ENCODE data around the gene C4orf50. TPM values are rescaled to one million over a fixed set of nuclear protein-coding genes. Genes with fewer than 3 reads are reported as not detected.

C4orf50 gene
- total and polyA plus RNA-seq, 2 of the 13 experiments (the other 11 are each of a cell fraction or from before 2014, with no cell fraction given): not detected

DNA sequence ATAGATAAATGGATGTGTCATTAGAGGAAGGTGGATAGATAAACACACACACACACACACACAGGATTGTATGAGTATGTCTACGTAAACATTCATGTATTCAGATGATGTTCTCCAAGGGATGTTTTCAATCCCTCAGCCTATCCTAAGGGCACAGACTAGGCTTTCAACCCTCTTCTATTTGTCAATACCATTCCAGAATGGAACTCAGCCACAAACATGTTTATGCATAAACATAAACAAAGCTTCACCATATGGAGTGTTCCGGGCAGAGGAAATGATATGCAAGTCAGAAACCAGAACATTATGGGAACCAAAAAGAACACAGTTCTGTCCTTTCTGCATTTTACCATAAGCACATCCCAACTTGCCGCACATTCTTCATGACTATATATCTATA lies 150.4 kb downstream of the C4orf50 start:
- DNase-seq (ENCODE audit: low spot score) (no peak), FAIRE-seq (no peak), ATAC-seq (no peak)
- Histone ChIP-seq H3K4me2 (ENCODE audit: low read depth, low read length) (no peak overlapping the region), H3K36me3 (replicated peaks in 1 of 2; ENCODE audit: control insufficient read depth in 1 of 2, insufficient read depth in 2 of 2, low read length in 2 of 2) (no peaks in the 10 kb centered on the region), H3K27ac (ENCODE audit: extremely low read length, insufficient read depth, low read length) (no peak overlapping the region), H4K20me1 (ENCODE audit: insufficient read depth, low read length) (no peaks in the 10 kb centered on the region), H3K9ac (ENCODE audit: insufficient read depth, low read depth, low read length) (no peak overlapping the region), H2AFZ (ENCODE audit: low read length) (no peak overlapping the region), H3K9me3 (ENCODE audit: low read length) (no peaks in the 10 kb centered on the region), H3K79me2 (ENCODE audit: insufficient read depth, low read length) (no peaks in the 10 kb centered on the region), H3K27me3 (ENCODE audit: control insufficient read depth in 1 of 2, insufficient read depth in 2 of 2, low read length in 2 of 2) (peaks cover 1 to 15% of the 10 kb centered on the region in 2 experiments; a peak in 1 of 5 replicates), H3K4me1 (ENCODE audit: insufficient read depth, low read length) (no peaks in the 10 kb centered on the region), H3K4me3 (replicated peaks in 1 of 3; ENCODE audit: insufficient read depth in 1 of 3, low read depth in 2 of 3, low read length in 3 of 3) (no peak overlapping the region)
- BruUV-seq (replicated peaks): no TSS peak
- in situ Hi-C loops (cut with HindIII; ENCODE audit: extremely low pct_ligation_motif_present, low pct_unique_long_range_greater_than_20kb): no loop called here
- TF ChIP-seq, protein P1, sequence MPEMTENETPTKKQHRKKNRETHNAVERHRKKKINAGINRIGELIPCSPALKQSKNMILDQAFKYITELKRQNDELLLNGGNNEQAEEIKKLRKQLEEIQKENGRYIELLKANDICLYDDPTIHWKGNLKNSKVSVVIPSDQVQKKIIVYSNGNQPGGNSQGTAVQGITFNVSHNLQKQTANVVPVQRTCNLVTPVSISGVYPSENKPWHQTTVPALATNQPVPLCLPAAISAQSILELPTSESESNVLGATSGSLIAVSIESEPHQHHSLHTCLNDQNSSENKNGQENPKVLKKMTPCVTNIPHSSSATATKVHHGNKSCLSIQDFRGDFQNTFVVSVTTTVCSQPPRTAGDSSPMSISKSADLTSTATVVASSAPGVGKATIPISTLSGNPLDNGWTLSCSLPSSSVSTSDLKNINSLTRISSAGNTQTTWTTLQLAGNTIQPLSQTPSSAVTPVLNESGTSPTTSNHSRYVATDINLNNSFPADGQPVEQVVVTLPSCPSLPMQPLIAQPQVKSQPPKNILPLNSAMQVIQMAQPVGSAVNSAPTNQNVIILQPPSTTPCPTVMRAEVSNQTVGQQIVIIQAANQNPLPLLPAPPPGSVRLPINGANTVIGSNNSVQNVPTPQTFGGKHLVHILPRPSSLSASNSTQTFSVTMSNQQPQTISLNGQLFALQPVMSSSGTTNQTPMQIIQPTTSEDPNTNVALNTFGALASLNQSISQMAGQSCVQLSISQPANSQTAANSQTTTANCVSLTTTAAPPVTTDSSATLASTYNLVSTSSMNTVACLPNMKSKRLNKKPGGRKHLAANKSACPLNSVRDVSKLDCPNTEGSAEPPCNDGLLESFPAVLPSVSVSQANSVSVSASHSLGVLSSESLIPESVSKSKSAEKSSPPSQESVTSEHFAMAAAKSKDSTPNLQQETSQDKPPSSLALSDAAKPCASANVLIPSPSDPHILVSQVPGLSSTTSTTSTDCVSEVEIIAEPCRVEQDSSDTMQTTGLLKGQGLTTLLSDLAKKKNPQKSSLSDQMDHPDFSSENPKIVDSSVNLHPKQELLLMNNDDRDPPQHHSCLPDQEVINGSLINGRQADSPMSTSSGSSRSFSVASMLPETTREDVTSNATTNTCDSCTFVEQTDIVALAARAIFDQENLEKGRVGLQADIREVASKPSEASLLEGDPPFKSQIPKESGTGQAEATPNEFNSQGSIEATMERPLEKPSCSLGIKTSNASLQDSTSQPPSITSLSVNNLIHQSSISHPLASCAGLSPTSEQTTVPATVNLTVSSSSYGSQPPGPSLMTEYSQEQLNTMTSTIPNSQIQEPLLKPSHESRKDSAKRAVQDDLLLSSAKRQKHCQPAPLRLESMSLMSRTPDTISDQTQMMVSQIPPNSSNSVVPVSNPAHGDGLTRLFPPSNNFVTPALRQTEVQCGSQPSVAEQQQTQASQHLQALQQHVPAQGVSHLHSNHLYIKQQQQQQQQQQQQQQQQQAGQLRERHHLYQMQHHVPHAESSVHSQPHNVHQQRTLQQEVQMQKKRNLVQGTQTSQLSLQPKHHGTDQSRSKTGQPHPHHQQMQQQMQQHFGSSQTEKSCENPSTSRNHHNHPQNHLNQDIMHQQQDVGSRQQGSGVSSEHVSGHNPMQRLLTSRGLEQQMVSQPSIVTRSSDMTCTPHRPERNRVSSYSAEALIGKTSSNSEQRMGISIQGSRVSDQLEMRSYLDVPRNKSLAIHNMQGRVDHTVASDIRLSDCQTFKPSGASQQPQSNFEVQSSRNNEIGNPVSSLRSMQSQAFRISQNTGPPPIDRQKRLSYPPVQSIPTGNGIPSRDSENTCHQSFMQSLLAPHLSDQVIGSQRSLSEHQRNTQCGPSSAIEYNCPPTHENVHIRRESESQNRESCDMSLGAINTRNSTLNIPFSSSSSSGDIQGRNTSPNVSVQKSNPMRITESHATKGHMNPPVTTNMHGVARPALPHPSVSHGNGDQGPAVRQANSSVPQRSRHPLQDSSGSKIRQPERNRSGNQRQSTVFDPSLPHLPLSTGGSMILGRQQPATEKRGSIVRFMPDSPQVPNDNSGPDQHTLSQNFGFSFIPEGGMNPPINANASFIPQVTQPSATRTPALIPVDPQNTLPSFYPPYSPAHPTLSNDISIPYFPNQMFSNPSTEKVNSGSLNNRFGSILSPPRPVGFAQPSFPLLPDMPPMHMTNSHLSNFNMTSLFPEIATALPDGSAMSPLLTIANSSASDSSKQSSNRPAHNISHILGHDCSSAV (CRISPR knock-in tag; IDR thresholded peaks at IDR 0.05; ENCODE audit: borderline replicate concordance): no peak
- TF ChIP-seq ZFP82 (CRISPR knock-in tag; IDR thresholded peaks at IDR 0.05; ENCODE audit: borderline replicate concordance) (no peak), ZNF629 (CRISPR knock-in tag; conservative IDR thresholded peaks at IDR 0.05) (no peak), RFX5 (IDR thresholded peaks at IDR 0.05; ENCODE audit: low read depth, low read length) (no peak)
- TF ChIP-seq, protein P2, sequence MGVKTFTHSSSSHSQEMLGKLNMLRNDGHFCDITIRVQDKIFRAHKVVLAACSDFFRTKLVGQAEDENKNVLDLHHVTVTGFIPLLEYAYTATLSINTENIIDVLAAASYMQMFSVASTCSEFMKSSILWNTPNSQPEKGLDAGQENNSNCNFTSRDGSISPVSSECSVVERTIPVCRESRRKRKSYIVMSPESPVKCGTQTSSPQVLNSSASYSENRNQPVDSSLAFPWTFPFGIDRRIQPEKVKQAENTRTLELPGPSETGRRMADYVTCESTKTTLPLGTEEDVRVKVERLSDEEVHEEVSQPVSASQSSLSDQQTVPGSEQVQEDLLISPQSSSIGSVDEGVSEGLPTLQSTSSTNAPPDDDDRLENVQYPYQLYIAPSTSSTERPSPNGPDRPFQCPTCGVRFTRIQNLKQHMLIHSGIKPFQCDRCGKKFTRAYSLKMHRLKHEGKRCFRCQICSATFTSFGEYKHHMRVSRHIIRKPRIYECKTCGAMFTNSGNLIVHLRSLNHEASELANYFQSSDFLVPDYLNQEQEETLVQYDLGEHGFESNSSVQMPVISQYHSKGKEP (CRISPR knock-in tag; IDR thresholded peaks at IDR 0.05): no peak
- TF ChIP-seq, protein P3, sequence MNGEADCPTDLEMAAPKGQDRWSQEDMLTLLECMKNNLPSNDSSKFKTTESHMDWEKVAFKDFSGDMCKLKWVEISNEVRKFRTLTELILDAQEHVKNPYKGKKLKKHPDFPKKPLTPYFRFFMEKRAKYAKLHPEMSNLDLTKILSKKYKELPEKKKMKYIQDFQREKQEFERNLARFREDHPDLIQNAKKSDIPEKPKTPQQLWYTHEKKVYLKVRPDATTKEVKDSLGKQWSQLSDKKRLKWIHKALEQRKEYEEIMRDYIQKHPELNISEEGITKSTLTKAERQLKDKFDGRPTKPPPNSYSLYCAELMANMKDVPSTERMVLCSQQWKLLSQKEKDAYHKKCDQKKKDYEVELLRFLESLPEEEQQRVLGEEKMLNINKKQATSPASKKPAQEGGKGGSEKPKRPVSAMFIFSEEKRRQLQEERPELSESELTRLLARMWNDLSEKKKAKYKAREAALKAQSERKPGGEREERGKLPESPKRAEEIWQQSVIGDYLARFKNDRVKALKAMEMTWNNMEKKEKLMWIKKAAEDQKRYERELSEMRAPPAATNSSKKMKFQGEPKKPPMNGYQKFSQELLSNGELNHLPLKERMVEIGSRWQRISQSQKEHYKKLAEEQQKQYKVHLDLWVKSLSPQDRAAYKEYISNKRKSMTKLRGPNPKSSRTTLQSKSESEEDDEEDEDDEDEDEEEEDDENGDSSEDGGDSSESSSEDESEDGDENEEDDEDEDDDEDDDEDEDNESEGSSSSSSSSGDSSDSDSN (CRISPR knock-in tag; IDR thresholded peaks at IDR 0.05): no peak
- 63% methylated on average over 3 of the region's 3 CpGs for WGBS (ENCODE audit: low lambda C conversion rate)
- ChIA-PET POLR2A (no interaction called here), CTCF (ENCODE audit: low intra/inter-chr PET ratio, low total read pairs) (no interaction called here)
- intact Hi-C loops (cut with micrococcal nuclease; ENCODE audit: unreplicated experiment): no loop called here

Measured in HepG2 (cell line).